ENCODE measurements around the gene DOP1A.

The DOP1A gene

DNA sequence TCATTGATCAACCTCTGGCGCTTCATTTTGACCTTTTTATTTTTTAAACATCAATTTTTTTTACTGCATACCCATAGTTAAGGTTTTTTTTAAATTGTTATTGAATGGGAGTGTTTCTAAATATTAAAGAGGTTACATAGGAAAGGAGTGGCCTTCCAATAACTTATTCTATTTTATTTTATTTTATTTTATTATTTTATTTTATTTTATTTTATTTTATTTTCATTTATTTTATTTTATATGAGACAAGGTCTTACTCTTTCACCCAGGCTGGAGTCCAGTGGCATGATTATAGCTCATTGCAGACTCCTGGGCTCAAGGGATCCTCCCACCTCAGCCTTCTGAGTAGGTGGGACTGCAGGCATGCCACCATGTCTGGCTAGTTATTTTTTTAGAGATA is 30.2 kb downstream of the DOP1A start:
- TF ChIP-seq, protein P1, sequence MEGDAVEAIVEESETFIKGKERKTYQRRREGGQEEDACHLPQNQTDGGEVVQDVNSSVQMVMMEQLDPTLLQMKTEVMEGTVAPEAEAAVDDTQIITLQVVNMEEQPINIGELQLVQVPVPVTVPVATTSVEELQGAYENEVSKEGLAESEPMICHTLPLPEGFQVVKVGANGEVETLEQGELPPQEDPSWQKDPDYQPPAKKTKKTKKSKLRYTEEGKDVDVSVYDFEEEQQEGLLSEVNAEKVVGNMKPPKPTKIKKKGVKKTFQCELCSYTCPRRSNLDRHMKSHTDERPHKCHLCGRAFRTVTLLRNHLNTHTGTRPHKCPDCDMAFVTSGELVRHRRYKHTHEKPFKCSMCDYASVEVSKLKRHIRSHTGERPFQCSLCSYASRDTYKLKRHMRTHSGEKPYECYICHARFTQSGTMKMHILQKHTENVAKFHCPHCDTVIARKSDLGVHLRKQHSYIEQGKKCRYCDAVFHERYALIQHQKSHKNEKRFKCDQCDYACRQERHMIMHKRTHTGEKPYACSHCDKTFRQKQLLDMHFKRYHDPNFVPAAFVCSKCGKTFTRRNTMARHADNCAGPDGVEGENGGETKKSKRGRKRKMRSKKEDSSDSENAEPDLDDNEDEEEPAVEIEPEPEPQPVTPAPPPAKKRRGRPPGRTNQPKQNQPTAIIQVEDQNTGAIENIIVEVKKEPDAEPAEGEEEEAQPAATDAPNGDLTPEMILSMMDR (IDR thresholded peaks at IDR 0.05; ENCODE audit: control insufficient read depth, extremely low read depth, insufficient read depth): no peak
- DNase-seq (ENCODE audit: low read depth): no peak
- no peak overlapping the region for H3K4me3 ChIP-seq (ENCODE audit: low read depth, low read length)

DNA sequence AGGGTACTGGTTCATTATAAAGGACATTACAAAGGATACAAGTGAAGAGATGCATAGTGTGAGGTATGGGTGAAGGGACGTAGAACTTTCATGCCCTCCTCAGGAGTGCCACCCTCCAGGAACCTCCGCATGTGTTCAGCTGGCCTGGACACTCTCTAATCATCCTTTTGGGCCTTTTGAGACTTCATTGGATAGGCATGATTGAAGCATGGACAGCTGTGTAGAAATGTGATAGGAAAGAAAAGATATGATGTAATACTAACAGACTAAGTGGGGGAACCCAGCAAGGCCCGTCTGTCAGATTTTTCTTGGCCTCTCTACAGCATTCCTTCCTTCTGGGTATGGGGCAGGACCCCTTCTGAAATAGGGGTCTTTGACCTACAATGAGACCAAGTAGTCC is 31.1 kb downstream of the DOP1A start:
- TF ChIP-seq, protein P1 (IDR thresholded peaks at IDR 0.05; ENCODE audit: control insufficient read depth, extremely low read depth, insufficient read depth): no peak
- no peak overlapping the region for H3K4me3 ChIP-seq (ENCODE audit: low read depth, low read length)
- no peak for DNase-seq (ENCODE audit: low read depth)

DNA sequence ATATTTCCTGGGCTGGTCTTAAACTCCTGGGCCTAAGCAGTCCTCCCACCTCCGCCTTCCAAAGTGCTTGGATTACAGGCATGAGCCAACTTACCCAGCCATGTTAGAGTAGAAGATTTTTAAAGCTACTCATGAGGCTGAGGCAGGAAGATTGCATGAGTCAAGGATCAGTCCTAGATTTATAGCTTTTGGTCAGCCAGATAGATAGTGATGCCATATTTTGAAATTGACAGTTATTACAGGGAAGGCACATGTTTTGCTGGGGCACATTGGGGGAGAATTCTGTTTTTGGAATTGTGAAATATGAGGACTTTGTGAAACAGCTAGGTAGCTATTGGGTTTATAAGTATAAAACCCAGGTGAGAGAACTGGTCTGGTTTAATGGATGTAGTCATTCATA is 40.9 kb downstream of the DOP1A start:
- TF ChIP-seq, protein P1 (IDR thresholded peaks at IDR 0.05; ENCODE audit: control insufficient read depth, extremely low read depth, insufficient read depth): no peak
- DNase-seq (ENCODE audit: low read depth): no peak
- no peak overlapping the region for H3K4me3 ChIP-seq (ENCODE audit: low read depth, low read length)

DNA sequence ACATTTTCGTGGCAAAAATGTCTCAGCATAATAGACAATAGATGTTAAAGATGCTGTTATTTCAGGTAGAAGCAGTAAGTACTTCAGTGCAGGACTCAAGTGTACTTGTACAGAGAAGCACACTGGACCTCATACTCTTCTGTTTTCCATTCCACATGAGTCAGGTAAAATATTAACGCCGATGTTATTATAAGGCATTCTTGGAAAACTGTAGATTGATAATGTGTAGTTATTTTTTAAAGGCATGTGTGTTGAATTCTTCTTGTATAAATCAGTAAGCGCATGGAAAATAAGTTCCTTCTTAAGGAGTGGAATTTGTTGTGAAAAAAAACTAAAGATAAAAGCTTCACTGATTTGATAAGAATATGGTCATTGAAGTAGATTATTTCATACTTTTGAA is 45.8 kb downstream of the DOP1A start:
- DNase-seq (ENCODE audit: low read depth): no peak
- TF ChIP-seq, protein P1 (IDR thresholded peaks at IDR 0.05; ENCODE audit: control insufficient read depth, extremely low read depth, insufficient read depth): no peak

DNA sequence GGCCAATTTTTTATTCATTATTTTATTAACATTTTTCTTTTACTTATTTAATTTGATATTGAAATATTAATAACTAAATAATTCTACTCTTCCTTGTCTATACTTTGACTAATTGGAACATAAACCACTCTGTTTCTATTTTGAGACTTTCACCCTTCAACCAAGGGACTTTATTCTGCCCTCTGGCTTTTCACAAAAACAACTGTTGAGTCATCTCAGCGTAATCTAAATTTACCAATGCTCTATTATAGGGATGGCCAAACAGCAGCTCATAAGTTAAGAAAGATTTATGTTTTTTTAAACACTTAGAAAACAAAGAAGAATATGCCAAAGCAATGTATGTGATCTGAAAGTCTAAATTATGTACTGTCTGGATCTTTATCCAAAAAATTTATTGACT is 46.7 kb downstream of the DOP1A start:
- TF ChIP-seq, protein P1 (IDR thresholded peaks at IDR 0.05; ENCODE audit: control insufficient read depth, extremely low read depth, insufficient read depth): no peak
- H3K4me3 ChIP-seq (ENCODE audit: low read depth, low read length): no peak overlapping the region
- no peak for DNase-seq (ENCODE audit: low read depth)

More for the DNA sequence above, 45.8 kb downstream of the DOP1A start:
- H3K4me3 ChIP-seq (ENCODE audit: low read depth, low read length): no peak overlapping the region

DNA sequence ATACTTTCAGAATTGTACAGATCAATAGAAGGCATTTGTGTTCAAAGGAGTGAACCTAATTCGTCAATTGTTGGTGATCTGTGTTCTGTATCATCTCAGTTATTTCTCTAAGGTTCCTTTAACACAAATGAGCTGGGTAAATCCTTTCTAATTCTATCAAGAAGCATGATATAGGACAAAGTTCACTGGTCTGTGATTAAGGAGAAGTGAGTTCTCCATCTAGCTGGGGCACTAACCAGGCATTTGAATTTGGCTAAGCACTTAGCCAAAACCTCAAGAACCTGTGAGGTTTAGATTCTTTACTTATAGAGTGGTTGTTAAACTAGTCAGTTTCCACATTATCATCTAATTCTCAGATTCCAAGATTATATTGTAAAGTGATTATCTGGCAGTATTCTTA is 50.3 kb downstream of the DOP1A start:
- TF ChIP-seq, protein P1 (IDR thresholded peaks at IDR 0.05; ENCODE audit: control insufficient read depth, extremely low read depth, insufficient read depth): no peak
- no peak overlapping the region for H3K4me3 ChIP-seq (ENCODE audit: low read depth, low read length)
- DNase-seq (ENCODE audit: low read depth): no peak

DNA sequence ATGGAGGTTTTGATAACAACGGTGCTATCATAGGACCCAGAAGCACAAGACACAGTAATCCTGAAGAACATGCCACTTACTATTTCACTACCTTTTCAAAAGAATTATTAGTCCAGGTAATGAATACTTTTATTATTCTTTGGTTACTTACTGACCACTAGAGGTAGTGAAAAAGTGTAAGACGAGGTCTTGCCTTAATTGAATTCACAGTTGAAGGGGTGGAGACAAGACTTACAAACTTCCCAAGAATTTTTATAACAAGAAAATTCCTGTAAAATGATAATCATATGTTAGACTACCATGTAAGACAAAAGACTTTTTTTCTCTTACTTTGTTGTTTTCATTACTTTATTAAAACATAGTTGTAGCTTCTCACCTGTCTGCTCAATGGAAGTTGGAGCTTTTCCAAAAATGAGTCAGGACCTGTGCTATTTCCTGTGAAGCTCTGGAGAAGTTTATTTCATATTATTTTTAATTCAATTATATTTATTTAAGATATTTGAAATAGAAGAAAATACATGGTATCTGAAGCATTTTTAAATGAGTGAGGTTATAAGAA is 52.4 kb downstream of the DOP1A start:
- H3K4me3 ChIP-seq (ENCODE audit: low read depth, low read length): no peak overlapping the region
- no peak for DNase-seq (ENCODE audit: low read depth)
- TF ChIP-seq, protein P1 (IDR thresholded peaks at IDR 0.05; ENCODE audit: control insufficient read depth, extremely low read depth, insufficient read depth): no peak

Data from LNCaP clone FGC (cell line).